ENCODE measurements around the gene OXER1. TPM values are rescaled to one million over a fixed set of nuclear protein-coding genes. Genes with fewer than 3 reads are reported as not detected.
A peak's percentile ranks its signal among the peaks of the same experiment; 100 is the strongest.

The OXER1 gene
- total and polyA plus RNA-seq, 2 of the 13 experiments (the other 11 are each of a cell fraction or from before 2014, with no cell fraction given), result 8.0 to 9.0 TPM

- no peak for TF ChIP-seq ZNF33B (CRISPR knock-in tag; IDR thresholded peaks at IDR 0.05)
- no peak for TF ChIP-seq EZH2 (conservative IDR thresholded peaks at IDR 0.05; ENCODE audit: low read depth, low read length)
- peak; percentile 50; the same call in 1 of the 2 replicates for TF ChIP-seq ZNF710 (CRISPR knock-in tag; IDR thresholded peaks at IDR 0.05; ENCODE audit: borderline replicate concordance)
- no peak for TF ChIP-seq ZNF3 (CRISPR knock-in tag; IDR thresholded peaks at IDR 0.05)
- TF ChIP-seq KDM5B (CRISPR knock-in tag; IDR thresholded peaks at IDR 0.05; ENCODE audit: borderline replicate concordance), result no peak
- TF ChIP-seq CENPBD1 (CRISPR knock-in tag; IDR thresholded peaks at IDR 0.05; ENCODE audit: borderline replicate concordance, low read depth), result no peak
- TF ChIP-seq MLX (CRISPR knock-in tag; IDR thresholded peaks at IDR 0.05), result no peak
- TF ChIP-seq KDM2A (CRISPR knock-in tag; IDR thresholded peaks at IDR 0.05; ENCODE audit: borderline replicate concordance, low read depth), result peak; percentile 57; the same call in 1 of the 2 replicates
- no peak for TF ChIP-seq ZIK1 (CRISPR knock-in tag; IDR thresholded peaks at IDR 0.05; ENCODE audit: borderline replicate concordance, low read depth)
- no peak for TF ChIP-seq HOXA7 (CRISPR knock-in tag; IDR thresholded peaks at IDR 0.05)
- TF ChIP-seq ZNF609 (CRISPR knock-in tag; IDR thresholded peaks at IDR 0.05; ENCODE audit: borderline replicate concordance), result peak; percentile 61
- TF ChIP-seq ZNF703 (CRISPR knock-in tag; IDR thresholded peaks at IDR 0.05; ENCODE audit: borderline replicate concordance), result no peak
- TF ChIP-seq ZNF256 (CRISPR knock-in tag; conservative IDR thresholded peaks at IDR 0.05), result no peak
- no peak for TF ChIP-seq NFIC (IDR thresholded peaks at IDR 0.05; ENCODE audit: low read length)
- TF ChIP-seq THAP9 (CRISPR knock-in tag; IDR thresholded peaks at IDR 0.05; ENCODE audit: borderline replicate concordance), result no peak
- TF ChIP-seq GLI4 (CRISPR knock-in tag; IDR thresholded peaks at IDR 0.05; ENCODE audit: borderline replicate concordance), result no peak
- no peak for TF ChIP-seq BATF2 (CRISPR knock-in tag; IDR thresholded peaks at IDR 0.05)
Measured at GRCh38 chr2:42794271-42795046, 30.5 kb upstream of the OXER1 start (continued).
